Activated naive CD4-positive, alpha-beta T cell treated with anti-CD3 and anti-CD28 coated beads for 36 hours (primary cell): ENCODE measurements around the gene HIVEP2. TPM values are rescaled to one million over a fixed set of nuclear protein-coding genes. Genes with fewer than 3 reads are reported as not detected.
A peak's percentile ranks its signal among the peaks of the same experiment; 100 is the strongest.

Source experiments
- CTCF ChIA-PET: fragments of 350-600 bp; sonication (Branson Sonifier 250); formaldehyde crosslinking; loops from one replicate; lab custom pipeline; 2021; ENCODE audit warnings: antibody characterized with exemption; lab: Charles Lee
- DNase-seq: peaks from one replicate; pipeline ENCODE4 v3.0.0-alpha.2; 2020
- H3K27ac Mint-ChIP-seq: one replicate; pipeline ENCODE4 v1.8.0; 2021; ENCODE audit warnings: mild to moderate bottlenecking, mixed read lengths
- H3K27me3 Mint-ChIP-seq: one replicate; pipeline ENCODE4 v1.8.0; 2021; ENCODE audit warnings: low read depth, mixed read lengths
- H3K36me3 Mint-ChIP-seq: one replicate; pipeline ENCODE4 v1.8.0; 2021; ENCODE audit warnings: low read depth, mixed read lengths
- H3K4me1 Mint-ChIP-seq: one replicate; pipeline ENCODE4 v1.8.0; 2021; ENCODE audit warnings: low read depth, mixed read lengths
- H3K4me3 Mint-ChIP-seq: one replicate; pipeline ENCODE4 v1.8.0; 2021; ENCODE audit warnings: mild to moderate bottlenecking, moderate library complexity, mixed read lengths
- H3K9me3 Mint-ChIP-seq: one replicate; pipeline ENCODE4 v1.8.0; 2021; ENCODE audit warnings: mixed read lengths
- intact Hi-C: fragments of 100-400 bp; cut with micrococcal nuclease; formaldehyde crosslinking; loops from one replicate; pipeline ENCODE4 v1.15.1; 2023
- total RNA-seq, 2 experiments: library from RNA; stranded (reverse); gene quantifications; one replicate each; pipeline ENCODE4 v1.2.3, GENCODE V29; 2021

HIVEP2 gene
- total RNA-seq, 2 experiments from 2014 or later = 22.0 to 24.1 TPM

DNA sequence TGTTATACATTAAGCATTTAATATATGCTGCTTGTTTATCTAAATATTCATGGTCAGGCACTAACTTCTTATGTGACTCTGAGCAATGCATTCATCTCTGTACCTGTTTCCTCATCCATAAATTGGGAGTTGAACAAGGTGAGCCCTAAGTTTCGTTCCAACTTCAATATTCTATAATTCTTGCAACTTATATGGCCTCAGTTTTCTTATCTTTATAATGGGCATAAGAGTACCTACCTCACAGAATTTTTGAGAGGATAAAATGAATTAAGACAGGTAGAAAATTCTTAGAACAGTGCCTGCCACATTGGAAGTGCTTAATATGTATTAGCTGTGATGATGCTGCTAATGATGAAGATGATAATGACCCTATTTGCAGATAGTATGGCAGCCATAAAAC lies 11.8 kb upstream of the HIVEP2 start:
- intact Hi-C loops = no loop called here
- no peak for DNase-seq
- no peak overlapping the region for H3K4me3 Mint-ChIP-seq
- H3K4me1 Mint-ChIP-seq = peaks cover 16% of the 10 kb centered on the region
- peaks cover 7% of the 10 kb centered on the region for H3K9me3 Mint-ChIP-seq
- H3K27ac Mint-ChIP-seq = no peak overlapping the region
- H3K36me3 Mint-ChIP-seq = peaks cover 12% of the 10 kb centered on the region
- H3K27me3 Mint-ChIP-seq = no peaks in the 10 kb centered on the region
- CTCF ChIA-PET = interaction anchor here (1.2 kb wide), 1 partner anchor 264 kb away, joined by 3 read pairs; no protein-coding TSS in a partner anchor

DNA sequence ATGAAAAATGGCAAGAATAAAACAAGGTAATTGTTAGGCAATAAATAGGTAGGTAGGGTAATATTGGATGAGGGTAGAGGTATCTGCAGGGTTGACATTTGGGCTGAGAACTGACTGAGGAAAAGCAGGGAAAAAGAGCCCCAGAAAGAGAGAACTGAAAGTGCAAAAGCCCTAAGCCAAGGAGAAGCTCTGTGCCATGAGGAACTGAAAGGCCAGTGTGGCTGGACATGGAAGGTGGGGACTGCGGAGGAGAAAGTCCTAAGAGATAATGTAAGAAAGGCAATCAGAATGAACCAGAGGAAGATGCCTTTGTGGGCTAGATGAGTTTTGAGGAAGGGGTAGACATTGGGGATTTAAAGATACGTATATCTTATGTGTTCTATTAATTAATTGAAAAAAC lies 9.9 kb upstream of the HIVEP2 start:
- DNase-seq = no peak
- Mint-ChIP-seq H3K9me3 (no peaks in the 10 kb centered on the region), H3K36me3 (peaks cover 6% of the 10 kb centered on the region), H3K27ac (no peak overlapping the region), H3K27me3 (no peaks in the 10 kb centered on the region), H3K4me3 (no peak overlapping the region), H3K4me1 (peaks cover 19% of the 10 kb centered on the region)
- CTCF ChIA-PET = no interaction called here
- intact Hi-C loops = loop anchor here (5.0 kb wide), 1 partner anchor 478 kb away; no protein-coding TSS in a partner anchor

- Mint-ChIP-seq H3K27me3 (no peaks in the 10 kb centered on the region), H3K4me1 (peaks cover 19% of the 10 kb centered on the region), H3K36me3 (peaks cover 1% of the 10 kb centered on the region), H3K27ac (no peak overlapping the region), H3K9me3 (no peaks in the 10 kb centered on the region), H3K4me3 (no peak overlapping the region)
- CTCF ChIA-PET = interaction anchor here (1.6 kb wide), 1 partner anchor 273 kb away, joined by 3 read pairs; no protein-coding TSS in a partner anchor
- no peak for DNase-seq
- intact Hi-C loops = loop anchor here (1.0 to 5.0 kb wide), 2 partner anchors 260 to 476 kb away; no protein-coding TSS in a partner anchor
These were observed 8.6 kb upstream of the HIVEP2 start for GRCh38 chr6:142953373-142954273.

DNA sequence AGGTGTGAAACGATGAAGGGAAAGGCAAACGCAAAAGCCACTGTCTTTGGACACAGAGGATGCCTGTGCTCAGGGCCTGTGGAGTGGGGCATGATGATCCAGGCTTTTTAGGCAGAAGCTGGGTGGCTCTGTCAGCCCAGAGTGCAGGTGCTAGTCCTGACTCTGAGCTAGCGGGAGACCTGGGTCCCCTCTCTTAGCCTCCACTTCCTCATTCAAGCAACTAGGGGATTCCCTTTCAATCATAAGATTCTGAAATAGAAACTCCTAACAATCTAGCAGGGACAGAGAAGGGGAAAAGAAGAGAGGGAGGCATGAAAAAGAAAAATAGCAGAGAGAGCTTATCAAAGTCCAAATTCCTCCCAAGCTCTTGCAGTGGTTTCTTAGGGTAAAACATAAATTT lies 7.6 kb upstream of the HIVEP2 start:
- Mint-ChIP-seq H3K4me1 (peaks cover 25% of the 10 kb centered on the region), H3K27me3 (no peaks in the 10 kb centered on the region), H3K27ac (peak overlapping the region; percentile 20), H3K9me3 (no peaks in the 10 kb centered on the region), H3K36me3 (peaks cover 1% of the 10 kb centered on the region), H3K4me3 (no peak overlapping the region)
- DNase-seq = peak; percentile 42
- intact Hi-C loops = loop anchor here (1.0 to 5.0 kb wide), 2 partner anchors 259 to 475 kb away; no protein-coding TSS in a partner anchor
- CTCF ChIA-PET = interaction anchor here (0.8 to 1.6 kb wide), 4 partner anchors 20 to 475 kb away, joined by 3 to 4 read pairs (median 3); no protein-coding TSS in a partner anchor

DNA sequence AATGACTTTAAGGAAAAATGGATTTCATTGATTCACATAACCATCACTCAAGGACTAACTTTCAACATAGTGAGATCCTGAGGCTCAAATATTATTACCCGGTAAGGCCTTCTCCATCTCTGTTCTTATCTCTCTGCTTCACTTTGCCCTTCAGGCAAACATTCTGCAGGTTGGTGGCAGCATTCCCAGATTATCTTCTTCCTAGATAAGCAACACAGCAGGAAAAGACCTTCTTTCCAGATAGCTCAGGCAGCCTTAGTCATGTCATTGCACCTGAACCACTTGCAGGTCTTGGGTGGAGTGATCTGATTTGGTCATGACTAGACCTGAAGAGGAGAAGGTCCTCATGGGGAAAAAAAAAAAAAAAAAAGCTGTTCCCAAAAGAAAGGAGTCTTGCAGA lies 5.3 kb upstream of the HIVEP2 start:
- Mint-ChIP-seq H3K36me3 (no peaks in the 10 kb centered on the region), H3K4me3 (no peak overlapping the region), H3K9me3 (no peaks in the 10 kb centered on the region), H3K27ac (no peak overlapping the region), H3K27me3 (no peaks in the 10 kb centered on the region), H3K4me1 (peaks cover 27% of the 10 kb centered on the region)
- CTCF ChIA-PET = interaction anchor here (0.5 kb wide), 1 partner anchor 274 kb away, joined by 4 read pairs; no protein-coding TSS in a partner anchor
- intact Hi-C loops = loop anchor here (5.0 kb wide), 1 partner anchor 473 kb away; no protein-coding TSS in a partner anchor
- no peak for DNase-seq

- Mint-ChIP-seq H3K27ac (peak overlapping the region; percentile 91), H3K27me3 (no peaks in the 10 kb centered on the region), H3K4me1 (peaks cover 27% of the 10 kb centered on the region), H3K4me3 (peak overlapping the region; percentile 82), H3K36me3 (peaks cover 7% of the 10 kb centered on the region), H3K9me3 (no peaks in the 10 kb centered on the region)
- intact Hi-C loops = loop anchor here (1.0 to 10.0 kb wide), 10 partner anchors 79 to 1463 kb away; partner anchors contain the start of genes ADAT2, PEX3 and STX11
- DNase-seq = no peak
- CTCF ChIA-PET = interaction anchor here (1.1 kb wide), 1 partner anchor 254 kb away, joined by 3 read pairs; no protein-coding TSS in a partner anchor
These were observed 2.9 kb upstream of the HIVEP2 start for GRCh38 chr6:142947714-142948480.

DNA sequence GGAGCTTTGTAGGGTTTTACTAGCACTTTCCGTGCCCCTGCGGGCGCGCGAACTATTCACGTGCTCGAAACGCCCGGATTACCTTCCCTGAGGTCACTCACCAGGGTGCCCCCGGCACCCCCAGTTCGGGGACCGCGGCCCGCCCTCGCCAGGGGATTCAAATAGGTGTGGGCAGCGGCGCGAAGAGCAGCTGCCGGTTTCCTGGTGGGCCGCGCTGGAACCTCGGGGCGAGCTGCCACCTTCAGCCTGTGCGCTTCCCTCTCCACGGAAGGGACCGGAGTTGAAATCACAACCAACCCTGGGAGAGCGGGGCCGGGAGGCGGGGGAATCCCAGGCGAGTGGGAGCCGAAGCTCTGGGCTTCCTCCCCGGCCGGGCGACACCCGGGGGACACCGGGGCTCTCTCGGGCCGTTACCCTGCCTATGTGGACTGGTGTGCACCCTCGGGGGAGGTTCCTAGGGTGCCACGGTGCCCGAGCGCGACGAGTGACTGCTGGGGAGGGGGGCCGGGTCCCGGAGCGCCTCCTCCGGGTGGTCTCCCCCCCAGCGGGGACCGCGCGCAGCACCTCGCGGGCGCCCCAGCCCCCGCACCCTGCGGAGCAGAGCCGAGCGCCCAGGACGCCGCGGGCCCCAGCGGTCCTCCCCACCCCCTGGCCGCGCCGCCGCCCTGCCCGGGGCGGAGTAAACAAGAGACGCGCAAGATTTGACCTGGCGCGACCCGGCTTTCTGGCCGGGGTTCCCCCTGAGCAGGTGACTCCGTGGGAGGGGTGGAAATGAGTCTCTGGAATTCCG lies 2.1 kb upstream of the HIVEP2 start:
- CTCF ChIA-PET = interaction anchor here (0.7 kb wide), 1 partner anchor 183 kb away, joined by 3 read pairs; no protein-coding TSS in a partner anchor
- Mint-ChIP-seq H3K4me3 (peak overlapping the region; percentile 99), H3K4me1 (peaks cover 27% of the 10 kb centered on the region), H3K27me3 (no peaks in the 10 kb centered on the region), H3K36me3 (peaks cover 7% of the 10 kb centered on the region), H3K9me3 (no peaks in the 10 kb centered on the region), H3K27ac (peak overlapping the region; percentile 98)
- peak; percentile 84 for DNase-seq
- intact Hi-C loops = loop anchor here (1.0 to 10.0 kb wide), 13 partner anchors 80 to 1462 kb away; partner anchors contain the start of genes ADAT2, PEX3 and STX11

DNA sequence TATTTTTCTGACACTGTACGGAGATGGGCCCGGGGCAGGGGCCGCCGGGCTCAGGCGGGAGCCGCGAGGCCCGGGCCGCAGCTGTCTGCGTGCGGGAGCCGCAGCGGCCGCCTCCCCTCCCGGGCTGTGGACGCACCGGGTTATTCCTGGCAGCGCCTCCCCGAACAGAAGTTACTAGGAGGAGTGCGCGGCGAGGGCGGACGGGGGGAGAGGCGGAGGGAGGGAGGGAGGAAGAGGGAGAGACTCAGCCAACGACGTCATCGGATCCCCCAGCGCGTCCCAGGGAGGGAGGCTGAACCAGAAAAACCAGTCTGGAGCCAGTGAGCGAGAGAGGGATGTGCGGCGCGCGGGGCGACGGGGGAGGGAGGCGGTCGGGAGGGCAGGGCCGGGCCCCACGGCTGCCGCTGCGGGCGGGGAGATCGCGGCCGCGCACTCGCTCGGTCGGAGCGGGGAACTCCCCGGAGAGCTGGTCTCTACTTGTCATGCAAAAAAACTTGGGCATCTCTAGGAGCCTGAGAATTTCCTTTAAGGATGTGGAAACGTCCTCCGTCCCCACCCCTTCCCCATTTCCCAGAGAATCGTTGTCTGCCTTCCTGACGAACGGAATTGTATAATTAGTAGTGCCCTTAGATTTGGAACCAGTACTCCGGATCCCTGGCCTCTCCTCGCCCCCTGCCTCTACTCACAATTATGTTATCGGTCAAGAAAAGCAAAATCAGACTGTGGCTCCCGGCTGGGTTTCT lies 1.4 kb upstream of the HIVEP2 start:
- DNase-seq = peak; percentile 97
- Mint-ChIP-seq H3K4me1 (peaks cover 29% of the 10 kb centered on the region), H3K36me3 (peaks cover 7% of the 10 kb centered on the region), H3K4me3 (peak overlapping the region; percentile 99), H3K27ac (peak overlapping the region; percentile 98), H3K9me3 (no peaks in the 10 kb centered on the region), H3K27me3 (no peaks in the 10 kb centered on the region)
- CTCF ChIA-PET = interaction anchor here (0.7 kb wide), 1 partner anchor 182 kb away, joined by 3 read pairs; no protein-coding TSS in a partner anchor
- intact Hi-C loops = loop anchor here (1.0 to 10.0 kb wide), 10 partner anchors 80 to 1462 kb away; partner anchors contain the start of gene STX11

DNA sequence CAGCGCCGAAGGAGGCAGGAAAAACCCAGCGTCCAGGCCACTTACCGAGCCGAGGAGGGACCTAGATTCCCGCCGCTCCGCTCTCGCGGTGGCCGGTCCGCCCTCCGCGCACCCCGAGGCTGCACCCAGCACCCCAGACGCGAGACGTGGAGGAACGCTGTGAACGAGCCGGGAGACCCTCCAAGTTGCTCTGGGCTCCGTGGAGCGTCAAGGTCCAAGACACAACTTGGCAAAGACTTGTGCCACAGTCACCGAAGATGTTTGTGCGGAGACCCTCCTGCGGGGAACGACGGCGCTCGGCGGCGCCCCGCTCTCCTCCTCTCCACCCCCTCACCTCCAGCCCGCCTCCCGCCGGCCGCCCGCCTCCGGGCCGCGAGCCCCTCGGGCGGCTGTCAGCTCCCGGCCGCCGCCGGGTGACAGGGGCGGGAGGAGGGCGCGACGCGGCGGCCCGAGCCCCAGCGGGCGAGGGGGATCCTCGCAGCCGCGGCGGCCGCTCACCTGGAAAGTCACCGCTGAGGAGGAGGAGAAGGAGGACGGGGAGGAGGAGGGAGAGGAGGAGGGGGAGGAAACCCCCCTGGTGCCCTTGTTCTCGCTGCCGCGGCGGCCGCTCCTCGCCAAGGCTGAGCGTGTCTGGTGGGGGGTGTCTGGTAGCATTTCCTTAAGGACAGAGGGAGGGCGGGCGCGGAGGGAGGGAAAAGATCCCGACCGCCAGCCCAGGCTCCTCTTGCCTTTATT lies 637 bp upstream of the HIVEP2 start:
- peak overlapping the region; percentile 98 for H3K27ac Mint-ChIP-seq
- peak overlapping the region; percentile 99 for H3K4me3 Mint-ChIP-seq
- intact Hi-C loops = loop anchor here (1.0 to 10.0 kb wide), 12 partner anchors 81 to 1461 kb away; partner anchors contain the start of genes NMBR, STX11 and VTA1
- H3K36me3 Mint-ChIP-seq = peaks cover 7% of the 10 kb centered on the region
- H3K4me1 Mint-ChIP-seq = peaks cover 36% of the 10 kb centered on the region
- CTCF ChIA-PET = no interaction called here
- peak; percentile 64 for DNase-seq
- no peaks in the 10 kb centered on the region for H3K27me3 Mint-ChIP-seq
- H3K9me3 Mint-ChIP-seq = no peaks in the 10 kb centered on the region
